GM23248 (cell line): ENCODE measurements around the gene KLK1. TPM values are rescaled to one million over a fixed set of nuclear protein-coding genes. Genes with fewer than 3 reads are reported as not detected.

ENCODE experiments used
- DNase-seq: peaks from one replicate; pipeline ENCODE4 v3.0.0-alpha.2; 2015
- H2AFZ ChIP-seq: fragments of 200-600 bp; sonication (generic); 2 replicates; pipeline ENCODE4 v1.6.1; 2016; ENCODE audit warnings: antibody characterized with exemption
- H3F3A ChIP-seq: fragments of 200-600 bp; sonication (generic); 2 replicates; pipeline ENCODE4 v1.6.1; 2016; ENCODE audit warnings: mild to moderate bottlenecking, antibody characterized with exemption, mixed run types; ENCODE audit not compliant: insufficient read depth
- H3K27ac ChIP-seq: fragments of 200-600 bp; sonication (generic); 2 replicates; pipeline ENCODE4 v1.5.1; 2016; ENCODE audit warnings: mild to moderate bottlenecking
- H3K27me3 ChIP-seq: fragments of 200-600 bp; sonication (generic); replicated peaks from 2 replicates; pipeline ENCODE4 v1.6.1; 2016; ENCODE audit warnings: mild to moderate bottlenecking; ENCODE audit not compliant: insufficient read depth
- H3K36me3 ChIP-seq: fragments of 200-600 bp; sonication (generic); 2 replicates; pipeline ENCODE4 v1.6.1; 2016; ENCODE audit warnings: low read depth, mild to moderate bottlenecking
- H3K4me1 ChIP-seq: fragments of 200-600 bp; sonication (generic); 2 replicates; pipeline ENCODE4 v1.6.1; 2016; ENCODE audit warnings: mild to moderate bottlenecking; ENCODE audit not compliant: insufficient read depth
- H3K4me2 ChIP-seq: fragments of 200-600 bp; sonication (generic); one replicate; pipeline ENCODE4 v1.6.1; 2016; ENCODE audit warnings: mild to moderate bottlenecking; ENCODE audit not compliant: unreplicated experiment
- H3K4me3 ChIP-seq: fragments of 200-600 bp; sonication (generic); 2 replicates; pipeline ENCODE4 v1.5.1; 2016; ENCODE audit warnings: mild to moderate bottlenecking
- H3K79me2 ChIP-seq: fragments of 200-600 bp; sonication (generic); 2 replicates; pipeline ENCODE4 v1.6.1; 2016; ENCODE audit warnings: mild to moderate bottlenecking; ENCODE audit not compliant: insufficient read depth
- H3K9ac ChIP-seq: fragments of 200-600 bp; sonication (generic); 2 replicates; pipeline ENCODE4 v1.6.1; 2016; ENCODE audit warnings: mild to moderate bottlenecking
- H3K9me2 ChIP-seq: fragments of 200-600 bp; sonication (generic); 2 replicates; pipeline ENCODE4 v1.6.1; 2016; ENCODE audit warnings: mixed run types, mild to moderate bottlenecking, moderate library complexity; ENCODE audit not compliant: insufficient read depth
- H3K9me3 ChIP-seq: fragments of 200-600 bp; sonication (generic); one replicate; pipeline ENCODE4 v1.6.1; 2017; ENCODE audit warnings: low read depth
- H4K20me1 ChIP-seq: fragments of 200-600 bp; sonication (generic); 2 replicates; pipeline ENCODE4 v1.6.0; 2016; ENCODE audit not compliant: insufficient read depth
- EZH2 ChIP-seq: fragments of 200-600 bp; sonication (generic); IDR thresholded peaks from 2 replicates; pipeline ENCODE4 v1.6.1; 2018; ENCODE audit warnings: antibody characterized with exemption, mild to moderate bottlenecking; ENCODE audit not compliant: insufficient read depth, poor library complexity, severe bottlenecking
- EZH2phosphoT487 ChIP-seq: fragments of 200-600 bp; sonication (generic); IDR thresholded peaks from 2 replicates; pipeline ENCODE4 v1.6.1; 2018; ENCODE audit warnings: antibody characterized with exemption, moderate library complexity, mild to moderate bottlenecking, low read depth; ENCODE audit not compliant: insufficient read depth
- WGBS, 2 experiments: methylation state at CpG; one replicate each; pipeline ENCODE4 v1.1.6; 2015 to 2017; ENCODE audit warnings: low lambda C conversion rate in 2 of 2, low coverage in 1 of 2; ENCODE audit errors: missing lambda C conversion rate in 2 of 2; 5-methylcytosine and 5-hydroxymethylcytosine counted together
- in situ Hi-C: fragments of 300-500 bp; cut with MboI; formaldehyde crosslinking; loops from 2 replicates; pipeline ENCODE4 v1.15.0; 2020
- polyA plus RNA-seq: library from polyadenylated mRNA; unstranded; fragments of >200 nt; fragmentation: Nextera tagmentation; extraction: Ambion mirVana; gene quantifications from 2 replicates; pipeline ENCODE4 v1.2.1, GENCODE V29; 2016
- total RNA-seq: library from RNA; depleted of rRNA; stranded (reverse); fragments of >200 nt; shearing (Covaris generic); gene quantifications from 2 replicates; pipeline ENCODE4 v1.2.3, GENCODE V29; 2014

Gene KLK1
- total and polyA plus RNA-seq, 2 experiments from 2014 or later = not detected

GRCh38 chr19:50844296-50844935 lies 20.8 kb upstream of the KLK1 start:
- no peak for TF ChIP-seq EZH2
- no peak for TF ChIP-seq EZH2phosphoT487
- no peak overlapping the region for H3K4me2 ChIP-seq
- H3K4me3 ChIP-seq = no peak overlapping the region
- H3K4me1 ChIP-seq = no peaks in the 10 kb centered on the region
- DNase-seq = no peak
- H3K9me2 ChIP-seq = no peaks in the 10 kb centered on the region
- no peaks in the 10 kb centered on the region for H3K79me2 ChIP-seq
- in situ Hi-C loops = no loop called here
- no peaks in the 10 kb centered on the region for H3K9me3 ChIP-seq
- H4K20me1 ChIP-seq = no peaks in the 10 kb centered on the region
- WGBS, 2 experiments = 21 to 22% methylated on average over 8 of the region's 8 CpGs
- no peak overlapping the region for H2AFZ ChIP-seq
- no peak overlapping the region for H3K27ac ChIP-seq
- no peaks in the 10 kb centered on the region for H3K36me3 ChIP-seq
- no peak overlapping the region for H3K9ac ChIP-seq
- H3F3A ChIP-seq = no peaks in the 10 kb centered on the region
- no peaks in the 10 kb centered on the region; the same call in 1 of the 2 replicates for H3K27me3 ChIP-seq

GRCh38 chr19:50843701-50844221 lies 20.2 kb upstream of the KLK1 start:
- H3K36me3 ChIP-seq = no peaks in the 10 kb centered on the region
- no peaks in the 10 kb centered on the region for H3F3A ChIP-seq
- no peaks in the 10 kb centered on the region for H3K4me1 ChIP-seq
- no peaks in the 10 kb centered on the region for H3K9me2 ChIP-seq
- H3K9ac ChIP-seq = no peak overlapping the region
- WGBS, 2 experiments = 37 to 45% methylated on average over 7 of the region's 7 CpGs
- H3K9me3 ChIP-seq = no peaks in the 10 kb centered on the region
- in situ Hi-C loops = no loop called here
- no peak overlapping the region for H3K4me2 ChIP-seq
- H3K27me3 ChIP-seq = no peaks in the 10 kb centered on the region; the same call in 1 of the 2 replicates
- no peak overlapping the region for H3K27ac ChIP-seq
- no peak overlapping the region for H2AFZ ChIP-seq
- no peaks in the 10 kb centered on the region for H3K79me2 ChIP-seq
- H4K20me1 ChIP-seq = no peaks in the 10 kb centered on the region
- no peak for DNase-seq
- TF ChIP-seq EZH2phosphoT487 (no peak), EZH2 (no peak)
- no peak overlapping the region for H3K4me3 ChIP-seq

- Histone ChIP-seq H3K79me2 (no peaks in the 10 kb centered on the region), H3K9me3 (no peaks in the 10 kb centered on the region), H3K36me3 (no peaks in the 10 kb centered on the region), H3K9ac (no peak overlapping the region), H3F3A (no peaks in the 10 kb centered on the region), H3K4me2 (no peak overlapping the region), H3K27me3 (no peaks in the 10 kb centered on the region; the same call in 1 of the 2 replicates), H4K20me1 (no peaks in the 10 kb centered on the region), H3K9me2 (no peaks in the 10 kb centered on the region), H3K4me3 (no peak overlapping the region), H3K4me1 (no peaks in the 10 kb centered on the region), H3K27ac (no peak overlapping the region), H2AFZ (no peak overlapping the region)
- DNase-seq = no peak
- WGBS, 2 experiments = 62 to 66% methylated on average over 2 of the region's 2 CpGs
- in situ Hi-C loops = no loop called here
- no peak for TF ChIP-seq EZH2
- TF ChIP-seq EZH2phosphoT487 = no peak
These were observed 19.6 kb upstream of the KLK1 start for GRCh38 chr19:50843205-50843604.

- Histone ChIP-seq H3K36me3 (no peaks in the 10 kb centered on the region), H3K4me2 (no peak overlapping the region), H2AFZ (no peak overlapping the region), H3K79me2 (no peaks in the 10 kb centered on the region), H4K20me1 (no peaks in the 10 kb centered on the region), H3K27ac (no peak overlapping the region), H3K4me1 (no peaks in the 10 kb centered on the region), H3K9me2 (no peaks in the 10 kb centered on the region), H3K9ac (no peak overlapping the region), H3K9me3 (no peaks in the 10 kb centered on the region), H3F3A (no peaks in the 10 kb centered on the region), H3K27me3 (no peaks in the 10 kb centered on the region; the same call in 1 of the 2 replicates), H3K4me3 (no peak overlapping the region)
- TF ChIP-seq EZH2phosphoT487 = no peak
- no peak for TF ChIP-seq EZH2
- in situ Hi-C loops = no loop called here
- WGBS, 2 experiments = 53 to 64% methylated on average over 6 of the region's 6 CpGs
- DNase-seq = no peak
These were observed 18.5 kb upstream of the KLK1 start for GRCh38 chr19:50842130-50842529.
